ENCODE results near the gene HMG20B. TPM values are rescaled to one million over a fixed set of nuclear protein-coding genes. Genes with fewer than 3 reads are reported as not detected.

HMG20B gene
- total RNA-seq, 4 donors from 2014 or later = 93.3 to 160 (median 105) TPM

DNA sequence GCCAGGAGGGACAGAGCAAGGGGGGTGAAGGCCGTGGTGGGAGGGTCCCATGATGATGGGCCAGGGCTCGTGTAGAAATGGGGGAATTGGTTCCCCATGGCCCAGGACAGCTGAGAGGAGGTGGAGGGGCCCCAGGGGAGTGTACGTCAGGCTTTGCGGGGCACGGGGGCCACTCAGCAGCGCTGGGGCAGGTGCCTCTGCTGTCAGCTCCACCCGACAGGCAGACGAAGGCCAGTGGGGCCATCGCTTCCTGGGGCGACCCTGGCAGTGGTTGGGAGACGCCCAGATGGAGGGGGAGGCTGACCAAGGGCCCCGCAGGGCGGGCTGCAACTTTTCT lies 35.7 kb upstream of the HMG20B start:
- DNase-seq = no peak
- Histone ChIP-seq H3K36me3 (peaks cover 37 to 44% of the 10 kb centered on the region in 2 donors), H3K4me3 (replicated peaks in 1 of 3) (no peak overlapping the region), H3K4me1 (no peaks in the 10 kb centered on the region), H3K9me3 (no peaks in the 10 kb centered on the region), H3K27me3 (no peaks in the 10 kb centered on the region), H3K27ac (no peak overlapping the region)
- 80 to 88% methylated on average over 8 to 13 of the region's 13 CpGs for WGBS, 2 donors
- intact Hi-C loops (cut with DNase I) = no loop called here
- TF ChIP-seq POLR2A (IDR thresholded peaks at IDR 0.05) = no peak
- TF ChIP-seq, protein P1, sequence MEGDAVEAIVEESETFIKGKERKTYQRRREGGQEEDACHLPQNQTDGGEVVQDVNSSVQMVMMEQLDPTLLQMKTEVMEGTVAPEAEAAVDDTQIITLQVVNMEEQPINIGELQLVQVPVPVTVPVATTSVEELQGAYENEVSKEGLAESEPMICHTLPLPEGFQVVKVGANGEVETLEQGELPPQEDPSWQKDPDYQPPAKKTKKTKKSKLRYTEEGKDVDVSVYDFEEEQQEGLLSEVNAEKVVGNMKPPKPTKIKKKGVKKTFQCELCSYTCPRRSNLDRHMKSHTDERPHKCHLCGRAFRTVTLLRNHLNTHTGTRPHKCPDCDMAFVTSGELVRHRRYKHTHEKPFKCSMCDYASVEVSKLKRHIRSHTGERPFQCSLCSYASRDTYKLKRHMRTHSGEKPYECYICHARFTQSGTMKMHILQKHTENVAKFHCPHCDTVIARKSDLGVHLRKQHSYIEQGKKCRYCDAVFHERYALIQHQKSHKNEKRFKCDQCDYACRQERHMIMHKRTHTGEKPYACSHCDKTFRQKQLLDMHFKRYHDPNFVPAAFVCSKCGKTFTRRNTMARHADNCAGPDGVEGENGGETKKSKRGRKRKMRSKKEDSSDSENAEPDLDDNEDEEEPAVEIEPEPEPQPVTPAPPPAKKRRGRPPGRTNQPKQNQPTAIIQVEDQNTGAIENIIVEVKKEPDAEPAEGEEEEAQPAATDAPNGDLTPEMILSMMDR (IDR thresholded peaks at IDR 0.05) = no peak

GRCh38 chr19:3537438-3538240 lies 35.1 kb upstream of the HMG20B start:
- no peaks in the 10 kb centered on the region for H3K9me3 ChIP-seq
- H3K4me1 ChIP-seq = no peaks in the 10 kb centered on the region
- 90 to 95% methylated on average over 22 of the region's 22 CpGs for WGBS, 2 donors
- no peaks in the 10 kb centered on the region for H3K27me3 ChIP-seq
- no peak for DNase-seq
- no peak overlapping the region for H3K27ac ChIP-seq
- H3K4me3 ChIP-seq (replicated peaks in 1 of 3) = no peak overlapping the region
- intact Hi-C loops (cut with DNase I) = no loop called here
- peaks cover 32 to 39% of the 10 kb centered on the region in 2 donors for H3K36me3 ChIP-seq
- no peak for TF ChIP-seq POLR2A (IDR thresholded peaks at IDR 0.05)
- TF ChIP-seq, protein P1 (IDR thresholded peaks at IDR 0.05) = no peak

GRCh38 chr19:3538258-3538929 lies 34.4 kb upstream of the HMG20B start:
- H3K4me3 ChIP-seq (replicated peaks in 1 of 3) = no peak overlapping the region
- H3K4me1 ChIP-seq = no peaks in the 10 kb centered on the region
- no peak for DNase-seq
- WGBS, 2 donors = 88 to 95% methylated on average over 8 to 25 of the region's 25 CpGs
- peaks cover 24 to 31% of the 10 kb centered on the region in 2 donors for H3K36me3 ChIP-seq
- TF ChIP-seq POLR2A (IDR thresholded peaks at IDR 0.05) = no peak
- TF ChIP-seq, protein P1 (IDR thresholded peaks at IDR 0.05) = no peak
- H3K27me3 ChIP-seq = no peaks in the 10 kb centered on the region
- intact Hi-C loops (cut with DNase I) = no loop called here
- no peaks in the 10 kb centered on the region for H3K9me3 ChIP-seq
- H3K27ac ChIP-seq = no peak overlapping the region

DNA sequence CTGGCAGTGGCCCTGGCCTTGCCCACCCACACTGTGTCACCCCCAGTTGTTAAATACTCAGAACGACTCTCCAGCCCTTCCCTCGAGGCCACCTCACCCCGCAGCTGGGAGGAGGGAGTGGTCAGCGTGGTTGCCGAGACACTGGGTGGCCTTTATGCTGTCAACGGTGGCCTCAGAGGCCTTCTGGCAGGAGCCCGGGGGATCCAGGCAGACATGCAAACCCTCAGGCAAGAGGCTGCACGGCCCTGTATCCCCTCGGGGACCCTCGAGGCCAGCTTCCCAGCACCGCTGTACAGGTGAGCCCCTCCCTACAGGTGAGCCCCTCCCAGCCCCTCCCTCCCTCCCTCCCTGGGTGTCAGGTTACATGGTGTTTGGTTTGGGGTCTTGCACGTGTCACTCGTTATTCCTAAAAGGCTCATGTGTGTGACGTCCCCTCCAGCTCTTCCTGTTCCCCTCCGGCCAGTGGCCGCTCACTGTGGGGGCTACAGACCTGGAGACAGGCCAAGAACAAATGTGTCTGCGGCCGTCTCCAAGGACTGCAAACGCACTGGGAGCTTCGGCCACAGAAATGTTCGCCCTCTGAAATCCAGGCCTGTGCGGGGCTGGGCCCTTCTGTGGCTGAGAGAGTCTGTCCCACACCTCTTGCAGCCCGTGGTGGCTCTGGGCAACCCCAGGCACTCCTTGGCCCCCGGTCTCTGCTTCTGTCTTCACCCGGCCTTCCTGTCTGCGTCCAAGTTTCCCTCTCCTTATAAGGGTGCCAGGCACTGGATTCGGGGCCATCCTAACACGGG lies 33.6 kb upstream of the HMG20B start, which contains the start of gene TEKTIP1:
TSS of gene TEKTIP1 (plus strand) at position 210 of the 791 bp plus-strand sequence. CDS start at position 214, 4 bp downstream.
- no peaks in the 10 kb centered on the region for H3K4me1 ChIP-seq
- TF ChIP-seq, protein P1 (IDR thresholded peaks at IDR 0.05) = no peak
- TF ChIP-seq POLR2A (IDR thresholded peaks at IDR 0.05) = no peak
- DNase-seq = no peak
- H3K9me3 ChIP-seq = no peaks in the 10 kb centered on the region
- H3K27ac ChIP-seq = no peak within 1 kb of the TSS
- intact Hi-C loops (cut with DNase I) = no loop called here
- peaks cover 20 to 24% of the 10 kb centered on the region in 2 donors for H3K36me3 ChIP-seq
- H3K4me3 ChIP-seq (replicated peaks in 1 of 3) = no peak within 1 kb of the TSS
- 74 to 75% methylated on average over 19 to 27 of the region's 28 CpGs for WGBS, 2 donors
- no peaks in the 10 kb centered on the region for H3K27me3 ChIP-seq
